Smooth muscle cell (in vitro differentiated cells): ENCODE results near the gene RREB1. TPM values are rescaled to one million over a fixed set of nuclear protein-coding genes. Genes with fewer than 3 reads are reported as not detected.

Experiments
- DNase-seq: peaks from one replicate; lab custom pipeline; 2025; ENCODE audit not compliant: unreplicated experiment; lab: John Stamatoyannopoulos, UW
- H2AFZ ChIP-seq: fragments of 200-600 bp; sonication (generic); 2 replicates; pipeline ENCODE4 v1.6.0; 2016; ENCODE audit warnings: antibody characterized with exemption, low read depth, mild to moderate bottlenecking
- H3F3A ChIP-seq: fragments of 200-600 bp; sonication (generic); 2 replicates; pipeline ENCODE4 v1.6.0; 2017; ENCODE audit warnings: antibody characterized with exemption, low read depth
- H3K27ac ChIP-seq: fragments of 200-600 bp; sonication (generic); 2 replicates; pipeline ENCODE4 v1.5.1; 2016; ENCODE audit warnings: low read depth, mild to moderate bottlenecking
- H3K27me3 ChIP-seq: fragments of 200-600 bp; sonication (generic); 2 replicates; pipeline ENCODE4 v1.6.1; 2016; ENCODE audit warnings: low read depth, mild to moderate bottlenecking
- H3K36me3 ChIP-seq: fragments of 200-600 bp; sonication (generic); 2 replicates; pipeline ENCODE4 v1.5.1; 2016; ENCODE audit warnings: low read depth
- H3K4me1 ChIP-seq: fragments of 200-600 bp; sonication (generic); 2 replicates; pipeline ENCODE4 v1.5.1; 2016; ENCODE audit warnings: low read depth
- H3K4me2 ChIP-seq: fragments of 200-600 bp; sonication (generic); 2 replicates; pipeline ENCODE4 v1.6.0; 2016; ENCODE audit warnings: mild to moderate bottlenecking
- H3K4me3 ChIP-seq: fragments of 200-600 bp; sonication (generic); 2 replicates; pipeline ENCODE4 v1.5.1; 2016; ENCODE audit warnings: mild to moderate bottlenecking
- H3K79me2 ChIP-seq: fragments of 200-600 bp; sonication (generic); 2 replicates; pipeline ENCODE4 v1.6.0; 2016; ENCODE audit warnings: low read depth, mild to moderate bottlenecking
- H3K9ac ChIP-seq: fragments of 200-600 bp; sonication (generic); 2 replicates; pipeline ENCODE4 v1.6.0; 2016; ENCODE audit warnings: low read depth
- H3K9me3 ChIP-seq: fragments of 200-600 bp; sonication (generic); replicated peaks from 2 replicates; pipeline ENCODE4 v1.5.1; 2016; ENCODE audit warnings: low read depth
- H4K20me1 ChIP-seq: fragments of 200-600 bp; sonication (generic); 2 replicates; pipeline ENCODE4 v1.6.0; 2016; ENCODE audit warnings: low read depth
- WGBS: methylation state at CpG from one replicate; pipeline ENCODE4 v1.1.7; 2016; ENCODE audit warnings: low lambda C conversion rate; 5-methylcytosine and 5-hydroxymethylcytosine counted together
- polyA plus RNA-seq: library from polyadenylated mRNA; unstranded; fragments of >200 nt; fragmentation: Nextera tagmentation; extraction: Ambion mirVana; gene quantifications from 2 replicates; pipeline ENCODE4 v1.2.1, GENCODE V29; 2016
- total RNA-seq: library from RNA; depleted of rRNA; stranded (reverse); fragments of >200 nt; gene quantifications from 2 replicates; pipeline ENCODE4 v1.2.3, GENCODE V29; 2014
- TF ChIP-seq, protein P1 (sequence below): fragments of 200-600 bp; sonication (generic); IDR thresholded peaks from 2 replicates; pipeline ENCODE4 v1.5.1; 2017; ENCODE audit warnings: borderline replicate concordance, mild to moderate bottlenecking, antibody characterized with exemption; ENCODE audit not compliant: insufficient read depth, poor library complexity, severe bottlenecking

RREB1 gene
- total and polyA plus RNA-seq, 2 experiments from 2014 or later = 13.2 to 26.1 TPM

DNA sequence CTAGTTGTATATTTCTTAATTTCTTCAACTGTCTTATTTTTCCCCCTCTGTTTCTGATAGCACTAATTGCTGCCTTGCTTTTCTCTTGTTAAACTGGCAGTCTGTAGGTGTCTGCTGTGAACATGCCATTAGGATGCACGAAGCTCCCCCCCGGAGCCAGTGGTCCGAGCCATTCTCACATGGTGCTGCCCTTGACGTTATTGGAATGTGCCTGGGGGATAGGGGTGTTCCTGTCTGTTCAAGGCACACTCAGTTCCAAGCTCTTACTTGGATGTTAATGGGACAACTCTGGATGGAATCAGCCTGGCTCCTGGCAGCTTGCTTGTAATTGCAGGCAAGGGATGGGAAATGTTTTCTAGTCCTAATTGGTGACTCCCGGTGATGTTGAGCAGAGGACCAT lies 68.4 kb downstream of the RREB1 start:
- Histone ChIP-seq H3K79me2 (peaks cover 91% of the 10 kb centered on the region), H3K9me3 (no peaks in the 10 kb centered on the region), H4K20me1 (peaks cover 96% of the 10 kb centered on the region), H2AFZ (no peak overlapping the region), H3K4me2 (no peak overlapping the region), H3K4me3 (no peak overlapping the region), H3K27me3 (no peaks in the 10 kb centered on the region), H3K27ac (peak overlapping the region; percentile 8), H3K4me1 (peaks cover 11% of the 10 kb centered on the region), H3K36me3 (no peaks in the 10 kb centered on the region), H3K9ac (no peak overlapping the region), H3F3A (peaks cover 4% of the 10 kb centered on the region)
- TF ChIP-seq, protein P1, sequence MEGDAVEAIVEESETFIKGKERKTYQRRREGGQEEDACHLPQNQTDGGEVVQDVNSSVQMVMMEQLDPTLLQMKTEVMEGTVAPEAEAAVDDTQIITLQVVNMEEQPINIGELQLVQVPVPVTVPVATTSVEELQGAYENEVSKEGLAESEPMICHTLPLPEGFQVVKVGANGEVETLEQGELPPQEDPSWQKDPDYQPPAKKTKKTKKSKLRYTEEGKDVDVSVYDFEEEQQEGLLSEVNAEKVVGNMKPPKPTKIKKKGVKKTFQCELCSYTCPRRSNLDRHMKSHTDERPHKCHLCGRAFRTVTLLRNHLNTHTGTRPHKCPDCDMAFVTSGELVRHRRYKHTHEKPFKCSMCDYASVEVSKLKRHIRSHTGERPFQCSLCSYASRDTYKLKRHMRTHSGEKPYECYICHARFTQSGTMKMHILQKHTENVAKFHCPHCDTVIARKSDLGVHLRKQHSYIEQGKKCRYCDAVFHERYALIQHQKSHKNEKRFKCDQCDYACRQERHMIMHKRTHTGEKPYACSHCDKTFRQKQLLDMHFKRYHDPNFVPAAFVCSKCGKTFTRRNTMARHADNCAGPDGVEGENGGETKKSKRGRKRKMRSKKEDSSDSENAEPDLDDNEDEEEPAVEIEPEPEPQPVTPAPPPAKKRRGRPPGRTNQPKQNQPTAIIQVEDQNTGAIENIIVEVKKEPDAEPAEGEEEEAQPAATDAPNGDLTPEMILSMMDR = no peak
- DNase-seq = no peak
- 43% methylated on average over 5 of the region's 5 CpGs for WGBS

DNA sequence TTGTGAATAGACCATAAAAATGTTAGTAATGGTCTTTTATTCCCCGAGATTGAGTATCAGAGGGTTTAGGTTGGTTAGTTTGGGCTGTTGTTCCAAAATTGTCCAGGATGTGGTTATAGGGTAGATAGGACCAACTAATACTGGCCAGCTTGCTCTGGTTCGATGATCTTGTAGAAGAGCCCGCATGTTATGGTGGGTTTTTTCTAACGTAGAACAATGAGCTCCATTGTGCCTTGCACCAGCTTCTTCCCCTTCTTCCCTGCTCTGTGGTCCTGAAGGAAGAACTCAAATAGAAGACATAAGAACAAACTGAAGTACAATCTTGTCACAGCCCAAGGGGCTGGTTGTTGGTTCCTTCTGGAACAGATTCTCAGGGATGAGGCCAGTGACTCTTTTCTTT lies 70.5 kb downstream of the RREB1 start:
- Histone ChIP-seq H3K9me3 (no peaks in the 10 kb centered on the region), H3K4me1 (peaks cover 11% of the 10 kb centered on the region), H3K27me3 (no peaks in the 10 kb centered on the region), H3F3A (peaks cover 4% of the 10 kb centered on the region), H3K27ac (no peak overlapping the region), H4K20me1 (peaks cover 93% of the 10 kb centered on the region), H2AFZ (no peak overlapping the region), H3K4me3 (no peak overlapping the region), H3K4me2 (no peak overlapping the region), H3K9ac (no peak overlapping the region), H3K79me2 (peaks cover 77% of the 10 kb centered on the region), H3K36me3 (no peaks in the 10 kb centered on the region)
- TF ChIP-seq, protein P1 = no peak
- 84% methylated on average over 4 of the region's 4 CpGs for WGBS
- no peak for DNase-seq

DNA sequence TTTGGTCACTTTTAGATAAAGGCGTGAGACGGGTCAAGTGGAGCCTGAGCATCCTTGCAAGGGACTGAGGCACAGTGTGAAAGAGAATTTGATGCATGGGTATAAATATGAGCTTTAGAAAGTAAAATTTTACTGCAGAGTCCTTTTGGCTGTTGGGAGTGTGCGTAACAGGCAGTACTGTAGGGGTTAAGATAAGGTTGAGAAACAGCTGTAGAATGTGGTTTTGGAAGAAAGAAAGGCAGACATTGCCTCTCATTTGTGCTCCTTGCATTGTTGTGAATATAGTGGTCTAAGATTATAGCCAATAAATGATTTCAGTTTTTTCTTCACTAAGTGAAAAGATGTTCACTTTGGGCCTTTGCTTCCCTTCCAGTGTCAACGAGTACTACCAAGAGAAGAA lies 73.0 kb downstream of the RREB1 start:
- TF ChIP-seq, protein P1 = no peak
- H3K4me1 ChIP-seq = no peaks in the 10 kb centered on the region
- H2AFZ ChIP-seq = no peak overlapping the region
- H3K9ac ChIP-seq = no peak overlapping the region
- no peaks in the 10 kb centered on the region for H3F3A ChIP-seq
- H3K4me2 ChIP-seq = no peak overlapping the region
- no peaks in the 10 kb centered on the region for H3K9me3 ChIP-seq
- H3K36me3 ChIP-seq = no peaks in the 10 kb centered on the region
- WGBS = 97% methylated on average over 4 of the region's 4 CpGs
- peaks cover 57% of the 10 kb centered on the region for H3K79me2 ChIP-seq
- no peak for DNase-seq
- no peak overlapping the region for H3K4me3 ChIP-seq
- H3K27ac ChIP-seq = no peak overlapping the region
- peaks cover 91% of the 10 kb centered on the region for H4K20me1 ChIP-seq
- H3K27me3 ChIP-seq = no peaks in the 10 kb centered on the region

DNA sequence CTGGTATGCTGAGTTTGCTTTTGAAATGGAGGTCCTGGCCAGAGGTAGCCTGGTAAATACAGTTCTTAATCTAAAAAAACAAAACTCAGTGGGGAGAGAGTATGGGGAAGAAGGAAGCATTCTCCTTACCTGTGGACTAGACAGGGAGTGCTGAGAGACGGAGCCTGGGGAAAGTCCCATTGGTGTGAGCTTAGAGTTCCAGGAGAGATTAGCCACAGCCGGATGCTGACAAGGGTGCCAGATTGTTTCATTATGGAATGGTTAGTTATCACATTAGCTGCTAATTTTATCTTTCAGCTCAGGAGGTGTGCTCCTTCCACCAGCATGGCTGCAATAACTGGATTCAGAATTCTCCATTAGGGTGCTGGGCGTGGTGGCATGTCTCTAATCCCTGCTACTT lies 75.9 kb downstream of the RREB1 start:
- Histone ChIP-seq H3K27ac (no peak overlapping the region), H3K4me1 (no peaks in the 10 kb centered on the region), H3K9me3 (no peaks in the 10 kb centered on the region), H3F3A (no peaks in the 10 kb centered on the region), H3K27me3 (no peaks in the 10 kb centered on the region), H2AFZ (no peak overlapping the region), H3K79me2 (peaks cover 35% of the 10 kb centered on the region), H3K4me2 (no peak overlapping the region), H3K4me3 (no peak overlapping the region), H4K20me1 (peaks cover 86% of the 10 kb centered on the region), H3K9ac (no peak overlapping the region), H3K36me3 (no peaks in the 10 kb centered on the region)
- WGBS = 98% methylated on average over 3 of the region's 3 CpGs
- DNase-seq = no peak
- TF ChIP-seq, protein P1 = no peak
